Activated CD4-positive, alpha-beta T cell treated with anti-CD3 and anti-CD28 coated beads for 1 hour (primary cell): ENCODE results near the gene PRC1.

Experiments
- DNase-seq: peaks from one replicate; pipeline ENCODE4 v3.0.0-alpha.2; 2020

Gene PRC1

DNA sequence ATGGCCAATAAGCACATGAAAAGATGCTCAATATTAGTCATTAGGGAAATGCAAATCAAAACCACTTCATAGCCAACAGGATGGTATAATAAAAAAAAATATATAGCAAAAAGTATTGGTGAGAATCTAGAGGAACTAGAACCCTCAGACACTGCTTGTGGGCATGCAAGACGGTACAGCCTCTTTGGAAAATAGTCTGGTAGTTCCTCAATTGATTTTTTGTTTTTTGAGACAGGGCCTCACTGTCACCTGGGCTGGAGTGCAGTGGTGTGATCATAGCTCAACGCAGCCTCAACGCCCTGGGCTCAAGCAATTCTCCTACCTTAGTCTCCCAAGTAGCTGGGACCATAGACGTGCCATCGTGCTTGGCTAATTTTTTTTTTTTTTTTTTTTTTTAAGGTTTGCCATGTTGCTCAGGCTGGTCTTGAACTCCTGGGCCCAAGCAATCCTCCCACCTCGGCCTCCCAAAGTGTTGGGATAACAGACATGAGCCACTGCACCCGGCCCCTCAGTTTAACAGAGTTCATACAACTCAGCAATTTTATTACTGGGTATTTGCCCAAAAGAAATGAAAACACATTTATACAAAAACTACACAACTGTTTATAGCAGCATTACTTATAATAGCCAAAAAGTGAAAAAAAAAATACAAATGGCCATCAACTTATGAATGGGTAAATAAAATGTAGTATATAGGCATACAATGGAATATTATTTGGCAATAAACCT is 5.1 kb downstream of the PRC1 start:
- no peak for DNase-seq

DNA sequence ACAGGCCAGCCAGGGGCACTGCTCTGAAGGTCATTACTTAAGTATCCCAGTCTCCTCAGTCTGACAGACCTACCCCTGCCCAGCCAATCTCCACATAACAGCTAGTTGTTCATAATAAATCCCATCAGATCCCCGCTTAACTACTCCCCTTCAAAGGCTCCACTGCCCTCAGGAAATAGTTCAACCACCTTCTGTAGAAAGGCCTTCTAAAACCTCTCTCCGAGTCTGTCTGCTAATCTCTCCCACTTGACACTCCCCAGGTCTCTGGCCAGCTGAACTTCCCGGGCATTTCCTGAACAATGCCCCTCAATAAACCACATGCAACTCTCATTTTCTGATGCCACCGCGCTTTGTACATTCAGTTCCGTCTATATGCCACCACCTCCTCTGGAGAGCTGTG is 6.0 kb downstream of the PRC1 start:
- DNase-seq, result no peak

DNA sequence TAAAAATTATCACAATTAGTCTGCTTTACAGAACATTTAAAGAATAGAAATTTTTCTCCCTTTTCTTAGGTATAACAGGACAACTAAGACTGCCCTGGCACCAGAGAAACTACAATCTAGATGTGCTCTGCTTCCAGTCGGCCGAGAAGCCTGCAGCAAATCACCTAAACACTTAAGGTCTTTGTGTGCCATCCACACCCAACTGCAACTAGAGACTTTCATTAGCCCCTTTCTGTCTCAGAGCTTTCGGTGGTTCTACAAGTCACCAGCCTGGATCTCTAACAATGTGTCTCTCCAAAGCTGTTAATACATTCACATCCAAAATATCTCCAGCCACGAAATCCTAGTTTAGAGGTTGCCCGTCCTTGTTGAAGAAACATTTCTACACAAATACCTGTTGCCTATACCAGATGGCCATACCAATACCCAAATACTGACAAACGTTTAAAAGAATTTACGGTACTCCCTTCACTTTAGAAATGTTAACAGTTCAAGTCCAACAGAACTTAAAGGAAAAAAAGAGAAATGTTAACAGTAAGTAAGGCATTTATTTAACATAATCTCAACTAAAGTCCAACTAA is 6.7 kb downstream of the PRC1 start:
- no peak for DNase-seq

DNA sequence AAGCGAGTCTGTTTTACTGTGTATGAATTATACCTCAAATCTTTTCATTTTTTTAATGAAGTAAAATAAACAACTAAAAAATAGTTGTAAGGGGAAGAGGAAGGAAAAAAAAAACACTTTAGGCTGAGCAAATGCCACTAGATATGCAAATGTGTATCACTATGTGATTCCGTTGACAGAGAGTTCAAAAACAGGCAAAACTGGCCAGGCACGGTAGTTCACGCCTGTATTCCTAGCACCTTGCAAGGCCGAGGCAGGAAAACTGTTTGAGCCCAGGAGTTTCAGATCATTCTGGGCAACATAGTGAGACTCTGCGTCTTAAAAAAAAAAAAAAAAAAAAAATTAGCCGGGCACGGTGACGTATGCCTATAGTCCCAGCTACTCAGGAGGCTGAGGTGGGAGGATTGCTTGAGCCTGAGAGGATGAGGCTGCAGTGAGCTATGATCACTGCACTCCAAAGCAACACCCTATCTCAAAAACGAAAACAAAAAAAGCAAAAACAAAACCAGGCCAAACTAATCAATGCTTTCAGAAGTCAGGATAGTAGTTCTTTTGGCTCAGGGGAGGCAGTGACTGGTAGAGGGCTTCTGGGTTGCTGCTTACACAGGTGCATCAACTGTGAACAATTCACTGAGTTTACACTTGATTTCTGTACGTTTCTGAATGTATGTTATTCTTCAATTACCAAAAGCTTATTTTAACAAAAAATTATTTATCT is 7.4 kb downstream of the PRC1 start:
- DNase-seq, result no peak

DNA sequence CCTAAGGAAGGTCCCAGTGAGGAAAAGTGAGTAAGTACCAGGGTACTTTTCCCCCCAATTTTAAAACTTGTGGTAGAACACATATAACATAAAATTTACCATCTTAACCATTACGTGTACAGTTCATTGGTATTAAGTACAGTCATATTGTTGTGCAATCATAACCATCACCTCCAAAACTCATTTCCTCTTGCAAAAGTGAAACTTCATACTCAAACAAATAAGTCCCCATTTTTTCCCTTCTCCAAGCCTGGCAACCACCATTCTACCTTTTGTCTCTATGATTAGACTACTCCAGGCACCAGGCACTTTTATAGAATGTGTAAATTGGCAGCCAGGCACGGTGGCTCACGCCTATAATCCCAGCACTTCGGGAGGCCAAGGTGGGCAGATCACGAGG is 12.2 kb downstream of the PRC1 start:
- no peak for DNase-seq

DNA sequence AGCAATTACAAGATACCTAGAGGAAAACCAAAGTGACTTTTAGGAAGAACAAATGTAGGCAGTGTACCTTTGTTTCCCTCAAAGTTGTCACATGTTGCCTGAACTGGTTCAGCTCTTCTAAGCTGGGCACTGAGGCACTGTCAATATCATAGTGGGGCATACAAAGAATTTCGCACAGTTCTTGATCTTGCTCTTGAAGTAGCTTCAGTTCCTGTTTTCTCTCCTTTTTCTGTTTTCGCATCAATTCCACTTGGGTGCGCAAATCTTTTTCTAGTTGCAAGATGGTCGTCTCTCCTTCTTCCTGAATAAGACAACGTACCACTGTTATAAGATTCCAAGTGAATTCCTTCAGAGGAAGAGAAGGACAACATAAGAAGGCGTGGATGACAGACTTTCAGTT is 12.7 kb downstream of the PRC1 start:
- no peak for DNase-seq

DNA sequence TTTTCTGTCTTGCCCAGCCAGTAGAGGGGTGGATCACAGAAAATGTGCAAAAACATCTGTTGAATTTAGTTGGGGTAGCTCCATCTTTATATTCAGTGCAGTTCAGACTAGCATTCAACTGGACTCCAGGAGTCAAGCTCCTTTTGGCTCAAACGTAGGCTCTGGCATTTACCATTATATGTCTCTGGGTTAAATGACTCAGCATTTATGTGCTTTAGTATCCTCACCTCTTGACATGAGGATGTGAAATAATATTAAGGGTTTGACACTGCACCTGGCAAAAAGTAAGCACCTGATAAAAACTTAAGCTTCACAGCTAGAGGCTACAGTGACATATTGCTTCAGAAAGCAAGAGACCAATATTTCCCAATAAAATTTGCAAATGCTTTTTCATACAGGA is 14.8 kb downstream of the PRC1 start:
- no peak for DNase-seq

DNA sequence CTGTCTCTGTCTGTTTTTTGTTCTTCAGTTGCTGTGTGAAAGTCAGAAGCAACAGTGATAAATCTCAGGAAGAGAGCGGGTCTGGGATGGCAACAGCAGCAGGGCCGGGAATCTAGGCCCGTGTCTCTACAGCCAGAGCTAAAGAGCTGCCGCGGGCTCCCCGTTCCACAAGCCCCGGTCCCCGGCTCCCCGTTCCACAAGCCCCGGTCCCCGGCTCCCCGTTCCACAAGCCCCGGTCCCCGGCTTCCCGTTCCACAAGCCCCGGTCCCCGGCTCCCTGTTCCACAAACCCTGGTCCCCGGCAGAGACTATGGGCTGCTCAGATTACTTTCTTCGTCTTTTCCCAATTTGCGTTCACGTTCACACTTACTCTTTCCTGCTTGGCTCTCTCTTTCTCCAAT is 20.1 kb downstream of the PRC1 start:
- no peak for DNase-seq

DNA sequence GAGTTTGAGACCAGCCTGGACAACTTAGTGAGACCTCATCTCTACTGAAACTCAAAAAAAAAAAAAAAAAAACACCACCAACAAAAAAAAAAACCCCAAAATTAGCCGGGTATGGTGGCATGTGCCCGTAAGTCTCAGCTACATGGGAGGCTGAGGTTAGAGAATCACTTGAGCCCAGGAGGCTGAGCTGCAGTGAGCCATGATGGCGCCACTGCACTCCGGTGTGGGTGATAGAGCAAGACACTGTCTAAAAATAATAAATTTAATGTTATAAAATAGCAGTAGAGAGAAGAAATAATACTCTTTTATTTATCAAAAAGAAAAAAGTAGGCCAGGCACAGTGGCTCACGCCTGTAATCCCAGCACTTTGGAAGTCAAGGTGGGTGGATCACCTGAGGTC is 22.2 kb downstream of the PRC1 start:
- DNase-seq, result no peak

DNA sequence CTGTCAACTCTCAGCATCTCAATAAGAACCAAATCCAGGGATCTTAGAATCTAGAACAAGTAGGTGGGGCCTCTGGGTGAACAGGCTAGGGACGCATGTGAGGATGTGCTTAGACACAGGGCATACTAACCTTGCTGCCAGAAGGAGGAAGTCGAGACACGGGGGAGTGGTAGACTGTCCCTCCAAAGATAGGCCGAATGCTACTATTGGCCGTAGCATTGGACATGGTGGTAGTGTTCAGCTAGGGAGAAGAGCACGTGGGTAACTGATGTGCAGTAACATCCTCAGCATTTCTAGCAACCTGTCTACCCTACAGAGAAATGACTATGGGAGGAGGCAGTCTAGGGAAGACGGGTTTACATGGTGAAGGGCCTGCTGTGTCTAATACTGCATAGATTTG is 24.1 kb downstream of the PRC1 start:
- DNase-seq, result no peak

DNA sequence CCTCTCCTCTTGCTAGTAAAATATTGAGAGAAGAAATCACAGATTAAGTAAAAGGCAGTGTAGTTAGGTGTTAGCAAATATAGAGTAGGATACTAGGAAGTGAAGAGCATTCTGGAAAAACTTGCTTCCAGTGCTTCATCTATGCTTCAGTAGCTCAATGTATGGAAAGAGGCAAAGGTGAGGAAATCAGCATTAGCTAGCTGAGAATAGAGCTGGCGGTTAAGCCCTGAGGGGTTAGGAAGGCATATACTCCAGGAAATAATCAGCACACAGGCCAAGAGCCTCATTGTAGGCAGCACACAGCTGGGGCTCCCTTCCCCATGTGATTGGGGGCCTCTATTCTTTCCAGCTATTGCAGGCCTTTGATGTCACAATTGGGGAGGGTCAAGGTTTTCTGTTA is 25.9 kb downstream of the PRC1 start:
- no peak for DNase-seq

DNA sequence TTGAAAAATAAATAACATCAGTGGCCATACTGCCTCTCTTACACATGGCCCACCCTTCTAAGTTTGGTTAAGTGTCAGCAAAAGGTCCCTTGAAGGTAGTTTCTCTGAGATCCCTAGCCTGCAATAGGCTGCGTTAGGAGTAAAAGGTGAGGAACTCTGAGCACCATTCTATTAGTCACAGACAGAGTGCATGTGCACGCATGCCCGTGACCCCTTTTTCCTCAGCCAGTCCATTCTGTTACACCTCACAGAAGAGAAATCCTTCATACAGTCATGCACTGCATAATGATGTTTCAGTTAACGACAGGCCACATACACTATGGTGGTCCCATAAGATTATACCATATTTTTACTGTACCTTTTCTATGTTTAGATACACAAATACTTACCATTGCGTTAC is 27.1 kb downstream of the PRC1 start:
- no peak for DNase-seq

DNA sequence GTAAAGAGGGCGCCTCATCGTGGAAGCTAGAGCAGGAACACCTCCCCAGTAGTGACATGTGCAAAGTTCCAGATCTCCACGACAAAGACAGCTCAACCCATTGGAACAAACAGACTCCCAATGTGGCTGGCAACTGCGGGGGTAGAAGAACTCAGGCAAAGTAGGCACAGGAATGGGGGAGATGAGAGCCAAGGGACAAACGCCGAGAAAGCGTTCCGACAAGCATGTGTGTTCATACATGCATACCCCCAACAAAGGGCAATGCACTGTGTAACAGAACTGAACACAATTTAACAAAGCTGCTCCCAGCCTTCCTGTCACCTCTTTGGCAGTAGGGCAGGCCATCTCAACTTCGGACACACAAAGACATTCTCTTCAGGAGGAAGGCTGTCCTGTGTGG is 28.1 kb downstream of the PRC1 start:
- no peak for DNase-seq

DNA sequence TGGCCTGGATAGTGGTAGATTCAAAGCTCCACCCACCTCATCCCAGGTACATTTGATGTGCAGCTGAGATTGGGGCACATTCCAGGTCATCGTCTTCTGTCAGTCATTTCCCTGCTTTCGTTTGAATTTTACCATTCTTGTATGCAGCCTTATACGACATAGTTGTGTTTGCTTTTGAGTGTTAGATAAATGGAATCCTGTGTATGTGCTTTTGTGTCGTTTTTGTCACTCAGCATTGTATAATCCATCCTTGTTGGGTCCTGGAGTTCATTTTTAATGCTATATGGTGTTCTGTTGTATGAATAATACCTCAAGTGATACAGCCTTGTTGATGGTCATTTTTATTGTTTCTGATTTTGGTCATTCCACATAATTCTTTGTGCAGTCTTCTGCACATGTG is 32.3 kb downstream of the PRC1 start:
- DNase-seq, result no peak

DNA sequence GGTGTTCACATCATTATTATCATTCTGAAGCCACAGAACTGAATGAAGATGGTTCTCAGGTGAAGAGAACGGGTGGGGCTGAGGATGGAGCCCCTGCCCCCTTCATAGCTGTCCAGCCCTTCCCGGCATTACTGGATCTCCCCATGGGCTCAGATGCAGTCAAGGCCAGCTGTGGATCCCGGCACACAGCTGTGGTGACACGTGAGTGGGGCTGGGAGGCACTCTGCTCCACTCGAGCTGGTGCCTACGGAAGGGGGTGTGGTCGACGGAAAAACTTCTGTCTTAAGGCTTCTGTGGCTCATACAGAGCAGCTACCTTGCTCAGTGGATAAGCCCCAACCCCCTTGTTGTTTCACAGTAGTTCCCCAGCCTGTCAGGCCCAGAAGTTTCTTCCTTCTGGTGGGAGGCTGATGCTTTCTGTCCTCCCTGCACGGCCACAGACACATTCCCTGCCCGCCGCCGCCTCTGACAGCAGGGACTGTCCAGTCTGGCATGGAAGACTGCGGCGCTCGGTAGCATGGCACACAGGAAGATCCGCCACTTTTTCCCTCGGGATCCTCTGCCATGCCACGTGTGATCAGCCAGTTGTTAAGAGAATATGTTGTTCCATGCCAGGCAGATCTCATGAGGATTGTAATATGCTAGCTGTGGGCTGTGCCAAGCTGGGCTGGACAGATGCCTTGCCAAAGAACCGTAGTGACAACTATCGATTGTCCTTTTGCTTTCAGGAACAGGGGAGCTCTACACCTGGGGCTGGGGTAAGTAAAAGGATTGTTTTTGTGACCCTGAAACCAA is 33.8 kb downstream of the PRC1 start:
- DNase-seq, result no peak

DNA sequence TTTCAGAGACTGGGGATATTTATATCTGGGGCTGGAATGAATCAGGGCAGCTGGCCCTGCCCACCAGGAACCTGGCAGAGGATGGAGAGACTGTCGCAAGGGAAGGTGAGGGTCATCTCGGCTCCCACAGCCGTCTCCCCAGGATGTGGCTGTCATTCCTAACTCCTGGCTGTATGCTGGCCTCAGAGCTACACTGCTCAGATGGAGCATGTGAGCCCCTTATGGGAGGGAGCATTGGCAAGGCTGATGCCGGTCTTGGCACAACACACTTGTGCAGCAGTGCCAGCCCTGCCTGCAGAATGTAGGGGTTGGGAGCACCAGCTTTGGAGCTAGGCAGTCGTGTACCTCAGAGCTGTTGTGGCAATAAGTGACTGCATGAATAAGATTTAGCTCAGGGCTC is 34.4 kb downstream of the PRC1 start:
- no peak for DNase-seq

DNA sequence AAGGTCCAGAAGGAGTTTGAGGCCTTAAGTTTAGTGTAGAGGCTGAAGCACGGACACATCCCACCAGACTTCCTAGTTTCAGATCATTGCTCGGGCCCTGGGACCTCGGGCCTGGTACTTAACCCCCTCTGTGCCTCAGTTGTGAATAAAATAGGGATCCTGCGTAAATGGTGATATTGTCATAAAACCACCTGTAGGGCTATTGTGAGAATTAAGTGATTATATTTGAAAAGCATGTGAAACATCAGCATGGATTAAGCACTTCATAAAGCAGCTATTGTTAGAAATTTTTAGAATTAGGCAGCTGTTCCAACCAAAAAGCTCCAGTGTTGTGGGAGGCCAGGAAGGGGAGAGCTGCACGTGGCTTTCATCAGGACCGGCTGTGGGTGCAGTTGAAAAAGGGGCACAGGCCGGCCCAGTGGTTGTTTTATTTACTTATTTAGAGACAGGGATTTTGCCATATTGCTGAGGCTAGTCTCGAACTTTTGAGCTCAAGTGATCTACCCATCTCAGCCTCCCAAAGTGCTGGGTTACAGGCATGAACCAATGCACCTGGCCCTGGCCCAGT is 35.2 kb downstream of the PRC1 start:
- no peak for DNase-seq

DNA sequence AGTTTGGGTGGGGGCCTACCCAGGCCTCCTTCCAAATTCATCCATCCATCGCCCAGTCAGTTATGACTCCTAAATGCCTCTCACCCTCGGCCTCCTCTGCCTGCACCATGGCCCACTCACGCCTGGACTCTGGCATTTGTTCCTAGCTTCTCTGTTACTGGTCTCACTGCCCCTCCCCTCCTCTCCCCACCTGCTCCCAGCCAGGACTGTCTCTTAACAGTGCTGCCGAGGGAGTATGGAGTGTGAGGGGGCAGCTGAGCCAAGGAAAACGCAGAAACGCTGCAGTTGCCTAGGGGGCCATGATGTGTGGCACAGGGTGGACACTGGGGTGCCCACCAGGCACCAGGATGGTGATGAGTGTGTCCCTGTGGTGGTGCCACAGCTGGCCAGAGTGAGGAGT is 36.5 kb downstream of the PRC1 start:
- no peak for DNase-seq

DNA sequence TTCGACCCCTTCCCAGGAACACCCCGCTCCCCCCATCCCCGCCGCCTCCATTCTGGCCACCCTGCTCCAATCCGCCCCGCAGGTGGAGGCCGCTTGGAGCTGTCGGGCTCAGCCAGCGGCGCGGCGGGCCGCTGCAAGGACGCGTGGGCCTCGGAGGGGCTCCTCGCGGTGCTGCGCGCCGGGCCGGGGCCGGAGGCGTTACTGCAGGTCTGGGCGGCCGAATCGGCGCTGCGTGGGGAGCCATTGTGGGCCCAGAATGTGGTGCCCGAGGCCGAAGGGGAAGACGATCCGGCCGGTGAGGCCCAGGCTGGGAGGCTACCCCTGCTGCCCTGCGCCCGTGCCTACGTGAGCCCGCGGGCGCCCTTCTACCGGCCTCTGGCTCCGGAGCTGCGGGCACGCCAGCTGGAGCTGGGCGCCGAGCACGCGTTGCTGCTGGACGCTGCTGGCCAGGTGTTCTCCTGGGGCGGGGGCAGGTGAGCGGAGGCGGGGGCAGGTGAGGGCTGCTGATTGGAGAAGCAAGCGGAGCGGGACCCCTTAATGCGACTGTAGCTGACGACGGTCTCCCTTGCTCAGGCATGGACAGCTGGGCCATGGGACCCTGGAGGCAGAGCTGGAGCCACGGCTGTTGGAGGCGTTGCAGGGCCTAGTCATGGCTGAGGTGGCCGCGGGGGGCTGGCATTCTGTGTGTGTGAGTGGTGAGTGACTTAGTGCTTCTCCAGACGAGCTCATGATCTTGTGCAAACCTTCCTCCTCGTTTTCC is 37.1 kb downstream of the PRC1 start:
- DNase-seq, result no peak

DNA sequence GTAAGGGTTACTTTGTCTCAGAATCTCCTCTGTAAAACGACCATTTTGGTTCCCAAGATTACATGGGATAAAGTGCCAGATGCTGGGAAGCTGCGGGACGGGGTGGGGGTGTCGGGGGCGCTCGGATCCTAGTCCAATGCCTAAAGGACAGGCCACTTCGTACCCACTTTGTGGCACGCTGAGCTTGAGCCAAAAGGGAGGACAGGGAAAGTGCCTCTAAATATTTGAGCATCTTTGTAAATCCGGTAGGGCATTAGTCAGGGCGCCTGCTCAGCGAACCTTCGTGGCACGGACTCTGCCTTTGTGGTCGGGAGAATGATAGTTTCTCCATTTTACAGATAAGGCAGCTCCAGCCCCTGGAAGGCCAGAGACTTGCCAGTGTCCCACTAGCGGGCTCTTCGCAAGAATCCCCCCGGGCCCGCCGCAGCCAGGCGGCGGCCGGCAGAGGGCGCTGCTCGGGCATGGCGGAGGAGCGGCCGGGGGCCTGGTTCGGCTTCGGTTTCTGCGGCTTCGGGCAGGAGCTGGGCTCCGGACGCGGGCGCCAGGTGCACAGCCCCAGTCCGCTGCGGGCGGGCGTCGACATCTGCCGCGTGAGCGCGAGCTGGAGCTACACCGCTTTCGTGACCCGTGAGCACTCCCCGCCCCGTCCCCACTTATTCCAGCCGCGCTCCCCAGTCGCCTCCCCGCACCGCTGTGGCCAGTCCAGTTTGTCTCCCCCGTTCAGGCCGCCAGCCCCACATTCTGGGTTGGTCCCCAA is 37.9 kb downstream of the PRC1 start:
- peak; percentile 38 for DNase-seq

DNA sequence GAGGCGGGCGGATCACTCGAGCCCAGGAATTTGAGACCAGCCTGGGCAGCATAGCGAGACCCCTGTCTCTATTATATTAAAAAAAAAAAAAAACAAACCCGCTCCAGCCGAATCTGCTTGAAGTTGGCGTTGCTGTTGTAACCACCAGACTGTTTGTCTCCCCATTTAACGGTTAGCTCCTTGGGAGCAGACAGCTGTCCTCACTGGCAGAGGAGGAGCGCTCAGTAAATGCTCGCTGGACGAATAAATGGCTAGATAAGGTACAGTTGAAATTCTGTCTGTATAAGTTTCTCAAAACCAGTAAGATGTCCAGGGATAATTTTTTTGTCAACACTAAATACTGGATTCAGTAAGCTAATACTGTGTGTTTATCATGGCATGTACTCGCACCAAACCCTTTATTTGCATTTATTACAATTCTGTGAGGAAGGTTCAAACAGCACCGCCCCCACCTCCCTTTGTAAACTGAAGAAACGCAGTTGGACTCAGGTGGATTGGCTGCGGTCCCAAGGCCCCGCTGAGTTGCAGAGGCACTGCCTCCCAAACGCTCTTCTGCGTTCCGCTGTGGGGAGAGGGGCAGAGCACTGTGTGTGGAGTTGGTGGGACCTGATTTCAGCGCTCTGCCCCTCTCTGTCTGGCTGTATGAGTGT is 38.6 kb downstream of the PRC1 start:
- no peak for DNase-seq
